ENCODE measurements around the gene IPO5.

The IPO5 gene

DNA sequence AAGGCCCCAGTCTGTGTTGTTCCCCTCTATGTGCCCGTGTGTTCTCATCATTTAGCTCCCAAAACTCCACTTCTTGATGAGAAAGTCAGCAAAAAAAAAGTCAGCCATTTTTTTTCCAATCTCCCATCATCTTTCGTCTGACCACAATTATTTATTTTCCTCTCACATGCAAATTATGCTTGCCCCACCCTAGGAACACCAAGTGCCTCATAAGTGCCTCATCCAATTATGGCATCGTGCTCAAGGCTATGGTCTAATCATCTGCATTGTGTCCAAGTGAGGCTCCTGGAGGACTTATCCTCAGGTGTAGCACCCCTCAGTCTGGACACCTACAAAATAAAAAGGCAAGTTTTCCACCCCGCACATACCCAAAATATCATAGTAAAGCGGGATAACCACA lies 20.8 kb upstream of the IPO5 start:
- DNase-seq (ENCODE audit: low read depth), result no peak

DNA sequence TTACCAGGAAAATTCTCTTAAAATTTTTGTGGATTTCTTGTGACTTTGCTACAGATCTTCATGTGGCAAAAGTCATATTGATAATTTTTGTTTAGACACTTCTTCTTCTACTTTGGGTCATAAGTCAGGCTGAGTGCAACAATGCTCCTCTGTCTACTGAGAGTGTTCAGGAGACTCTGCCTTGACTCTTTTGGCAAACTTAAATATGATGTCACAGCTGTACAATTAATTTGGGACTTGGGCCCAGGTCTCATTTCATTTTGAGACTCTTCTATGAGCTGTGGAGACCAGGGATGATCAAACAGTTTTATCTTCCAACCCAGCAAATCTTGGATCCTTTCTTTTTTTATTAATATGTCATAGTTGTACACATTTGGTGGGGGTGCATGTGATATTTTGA lies 19.7 kb upstream of the IPO5 start:
- DNase-seq (ENCODE audit: low read depth), result no peak
- no peak overlapping the region for H3K4me3 ChIP-seq (ENCODE audit: low read depth, low read length)
- TF ChIP-seq POLR2A (IDR thresholded peaks at IDR 0.05; ENCODE audit: extremely low read depth, insufficient read length) (no peak), MAX (IDR thresholded peaks at IDR 0.05; ENCODE audit: low read depth, low read length) (no peak), CTCF (IDR thresholded peaks at IDR 0.05; ENCODE audit: low read depth, low read length) (no peak), MYC (IDR thresholded peaks at IDR 0.05; ENCODE audit: low read depth, low read length) (no peak)

More for the DNA sequence above, 20.8 kb upstream of the IPO5 start:
- H3K4me3 ChIP-seq (ENCODE audit: low read depth, low read length), result no peak overlapping the region
- TF ChIP-seq POLR2A (IDR thresholded peaks at IDR 0.05; ENCODE audit: extremely low read depth, insufficient read length) (no peak), MAX (IDR thresholded peaks at IDR 0.05; ENCODE audit: low read depth, low read length) (no peak), MYC (IDR thresholded peaks at IDR 0.05; ENCODE audit: low read depth, low read length) (no peak), CTCF (IDR thresholded peaks at IDR 0.05; ENCODE audit: low read depth, low read length) (no peak)

GRCh38 chr13:97934590-97934989 lies 18.9 kb upstream of the IPO5 start:
- TF ChIP-seq MYC (IDR thresholded peaks at IDR 0.05; ENCODE audit: low read depth, low read length) (no peak), POLR2A (IDR thresholded peaks at IDR 0.05; ENCODE audit: extremely low read depth, insufficient read length) (no peak), CTCF (IDR thresholded peaks at IDR 0.05; ENCODE audit: low read depth, low read length) (no peak), MAX (IDR thresholded peaks at IDR 0.05; ENCODE audit: low read depth, low read length) (no peak)
- no peak overlapping the region for H3K4me3 ChIP-seq (ENCODE audit: low read depth, low read length)
- DNase-seq (ENCODE audit: low read depth), result no peak

DNA sequence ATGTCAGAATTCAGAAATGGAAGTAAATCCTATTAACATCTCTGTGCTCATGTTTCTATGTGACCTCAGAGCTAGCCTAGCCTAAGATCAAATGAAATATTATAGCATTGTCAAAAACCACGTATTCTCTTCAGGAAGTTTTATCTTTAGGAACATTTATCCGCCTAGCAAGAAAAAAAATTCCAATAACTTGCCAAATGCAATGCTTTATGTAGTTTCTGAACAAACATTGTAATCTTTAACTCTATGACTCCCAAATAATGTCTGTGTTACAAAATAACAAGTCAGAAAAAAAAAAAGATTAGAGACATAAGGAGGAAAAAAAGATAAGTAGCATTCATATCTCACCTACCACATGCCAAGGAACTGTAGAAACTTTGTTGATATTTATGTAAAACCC lies 18.4 kb upstream of the IPO5 start:
- DNase-seq (ENCODE audit: low read depth), result no peak
- TF ChIP-seq MYC (IDR thresholded peaks at IDR 0.05; ENCODE audit: low read depth, low read length) (no peak), CTCF (IDR thresholded peaks at IDR 0.05; ENCODE audit: low read depth, low read length) (no peak), MAX (IDR thresholded peaks at IDR 0.05; ENCODE audit: low read depth, low read length) (no peak), POLR2A (IDR thresholded peaks at IDR 0.05; ENCODE audit: extremely low read depth, insufficient read length) (no peak)
- H3K4me3 ChIP-seq (ENCODE audit: low read depth, low read length), result no peak overlapping the region

DNA sequence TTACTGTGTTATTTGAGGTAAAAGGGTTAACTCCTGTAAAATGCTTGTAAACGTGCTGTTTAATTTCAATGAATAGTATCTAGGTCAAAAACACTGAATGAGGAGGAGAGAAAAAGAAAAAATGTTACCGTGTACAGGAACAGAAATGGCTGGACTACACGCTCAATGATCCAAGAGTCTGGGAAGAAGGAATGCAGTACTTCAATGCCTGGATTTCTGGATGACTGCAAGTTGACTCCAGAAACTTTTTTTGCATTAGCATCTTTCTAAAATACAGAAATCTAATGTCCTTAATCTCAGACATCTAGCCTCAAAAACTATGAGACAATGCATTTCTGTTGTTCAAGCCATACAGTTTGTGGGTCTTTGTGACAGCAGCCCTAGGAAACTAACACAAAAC lies 17.4 kb upstream of the IPO5 start:
- DNase-seq (ENCODE audit: low read depth), result no peak
- no peak overlapping the region for H3K4me3 ChIP-seq (ENCODE audit: low read depth, low read length)
- TF ChIP-seq MAX (IDR thresholded peaks at IDR 0.05; ENCODE audit: low read depth, low read length) (no peak), POLR2A (IDR thresholded peaks at IDR 0.05; ENCODE audit: extremely low read depth, insufficient read length) (no peak), CTCF (IDR thresholded peaks at IDR 0.05; ENCODE audit: low read depth, low read length) (no peak), MYC (IDR thresholded peaks at IDR 0.05; ENCODE audit: low read depth, low read length) (no peak)

Measured in NB4 (cell line).